PC-9 (cell line): ENCODE measurements around the gene CDH12. TPM values are rescaled to one million over a fixed set of nuclear protein-coding genes. Genes with fewer than 3 reads are reported as not detected.

Experiments used
- BruUV-seq: library from RNA; stranded (reverse); fragments of 400-500 nt; replicated peaks from 2 replicates; lab custom pipeline; 2021; lab: Mats Ljungman, UMichigan
- CTCF ChIA-PET: fragments of 300-600 bp; sonication (Branson Sonifier 250); formaldehyde crosslinking; loops from one replicate; lab custom pipeline; 2022; ENCODE audit warnings: antibody characterized with exemption; lab: Charles Lee
- POLR2A ChIA-PET: fragments of 300-600 bp; sonication (Branson Sonifier 250); formaldehyde crosslinking; loops from one replicate; lab custom pipeline; 2022; ENCODE audit warnings: antibody characterized with exemption; ENCODE audit not compliant: unreplicated experiment; lab: Charles Lee
- DNase-seq, 2 experiments: peaks; one replicate each; pipeline versions ENCODE4 v3.0.0 to v3.0.0-alpha.2; 2015 to 2022; ENCODE audit warnings: mixed read lengths in 1 of 2
- H2AFZ ChIP-seq: fragments of 200-600 bp; sonication (generic); 2 replicates; pipeline ENCODE4 v1.8.1; 2017; ENCODE audit warnings: antibody characterized with exemption
- H3F3A ChIP-seq: fragments of 200-600 bp; sonication (generic); 2 replicates; pipeline ENCODE4 v1.8.1; 2017; ENCODE audit warnings: antibody characterized with exemption, mild to moderate bottlenecking, low read depth; ENCODE audit not compliant: insufficient read depth
- H3K27ac ChIP-seq: fragments of 200-600 bp; sonication (generic); 2 replicates; pipeline ENCODE4 v1.6.1; 2016; ENCODE audit warnings: mixed run types
- H3K27me3 ChIP-seq: fragments of 200-600 bp; sonication (generic); 2 replicates; pipeline ENCODE4 v1.6.1; 2016; ENCODE audit warnings: low read depth, mixed run types; ENCODE audit not compliant: insufficient read depth
- H3K36me3 ChIP-seq: fragments of 200-600 bp; sonication (generic); 2 replicates; pipeline ENCODE4 v1.6.1; 2016; ENCODE audit warnings: low read depth, mixed run types
- H3K4me1 ChIP-seq: fragments of 200-600 bp; sonication (generic); replicated peaks from 2 replicates; pipeline ENCODE4 v1.6.1; 2016; ENCODE audit warnings: mixed run types; ENCODE audit not compliant: insufficient read depth
- H3K4me2 ChIP-seq: fragments of 200-600 bp; sonication (generic); 2 replicates; pipeline ENCODE4 v1.6.1; 2017; ENCODE audit warnings: mixed run types
- H3K4me3 ChIP-seq: fragments of 200-600 bp; sonication (generic); 2 replicates; pipeline ENCODE4 v1.6.1; 2016; ENCODE audit warnings: mixed run types
- H3K79me2 ChIP-seq: fragments of 200-600 bp; sonication (generic); 2 replicates; pipeline ENCODE4 v1.6.1; 2017; ENCODE audit warnings: low read depth, mixed run types
- H3K9me2 ChIP-seq: fragments of 200-600 bp; sonication (generic); 2 replicates; pipeline ENCODE4 v1.8.1; 2017; ENCODE audit warnings: mild to moderate bottlenecking; ENCODE audit not compliant: insufficient read depth
- H3K9me3 ChIP-seq: fragments of 200-600 bp; sonication (generic); 2 replicates; pipeline ENCODE4 v1.8.1; 2016; ENCODE audit warnings: low read depth; ENCODE audit not compliant: insufficient read depth
- H4K20me1 ChIP-seq: fragments of 200-600 bp; sonication (generic); 2 replicates; pipeline ENCODE4 v1.8.1; 2017; ENCODE audit not compliant: insufficient read depth
- CTCF ChIP-seq: fragments of 200-600 bp; sonication (generic); conservative IDR thresholded peaks from 2 replicates; pipeline ENCODE4 v1.6.1; 2017; ENCODE audit warnings: mixed run types, antibody characterized with exemption, mild to moderate bottlenecking, moderate library complexity
- EZH2 ChIP-seq: fragments of 200-600 bp; sonication (generic); IDR thresholded peaks from 2 replicates; pipeline ENCODE4 v1.8.0; 2017; ENCODE audit warnings: antibody characterized with exemption, low read depth
- intact Hi-C: fragments of 100-400 bp; cut with micrococcal nuclease; formaldehyde crosslinking; loops from one replicate; pipeline ENCODE4 v1.10.0; 2022; ENCODE audit not compliant: unreplicated experiment
- total RNA-seq: library from RNA; stranded (reverse); gene quantifications from 2 replicates; pipeline ENCODE4 v1.2.3, GENCODE V29; 2021

Gene CDH12
- total RNA-seq, 1 experiment from 2014 or later = not detected

- ChIA-PET POLR2A (no interaction called here), CTCF (no interaction called here)
- no TSS peak for BruUV-seq
- H3K27ac ChIP-seq = no peak overlapping the region
- no peaks in the 10 kb centered on the region for H3K79me2 ChIP-seq
- H3K36me3 ChIP-seq = no peaks in the 10 kb centered on the region
- H2AFZ ChIP-seq = no peak overlapping the region
- H3K9me2 ChIP-seq = peaks cover 7% of the 10 kb centered on the region
- intact Hi-C loops = no loop called here
- TF ChIP-seq EZH2 (no peak), CTCF (no peak)
- H4K20me1 ChIP-seq = no peaks in the 10 kb centered on the region
- H3K27me3 ChIP-seq = no peaks in the 10 kb centered on the region
- H3K4me1 ChIP-seq = no peaks in the 10 kb centered on the region
- H3F3A ChIP-seq = peaks cover 3% of the 10 kb centered on the region; the same call in 1 of the 2 replicates
- no peaks in the 10 kb centered on the region for H3K9me3 ChIP-seq
- no peak for DNase-seq
- H3K4me2 ChIP-seq = no peak overlapping the region
- H3K4me3 ChIP-seq = no peak overlapping the region
These were observed 1143.4 kb downstream of the CDH12 start for GRCh38 chr5:21709770-21710169.

GRCh38 chr5:21704974-21705668 lies 1148.0 kb downstream of the CDH12 start:
- Histone ChIP-seq H3K27me3 (no peaks in the 10 kb centered on the region), H3K4me2 (no peak overlapping the region), H4K20me1 (no peaks in the 10 kb centered on the region), H3K9me2 (peaks cover 13% of the 10 kb centered on the region), H3K36me3 (no peaks in the 10 kb centered on the region), H3K9me3 (no peaks in the 10 kb centered on the region), H3F3A (peaks cover 3% of the 10 kb centered on the region; the same call in 1 of the 2 replicates), H2AFZ (no peak overlapping the region), H3K79me2 (no peaks in the 10 kb centered on the region), H3K4me3 (no peak overlapping the region), H3K4me1 (no peaks in the 10 kb centered on the region), H3K27ac (no peak overlapping the region)
- ChIA-PET CTCF (no interaction called here), POLR2A (interaction anchor here (0.6 kb wide), 1 partner anchor 858 kb away, joined by 4 read pairs; no protein-coding TSS in a partner anchor)
- TF ChIP-seq CTCF (no peak), EZH2 (no peak)
- intact Hi-C loops = loop anchor here (5.0 kb wide), 1 partner anchor 83 kb away; no protein-coding TSS in a partner anchor
- BruUV-seq = no TSS peak
- no peak for DNase-seq

- no peak overlapping the region for H2AFZ ChIP-seq
- H3F3A ChIP-seq = no peaks in the 10 kb centered on the region
- H3K27me3 ChIP-seq = no peaks in the 10 kb centered on the region
- ChIA-PET POLR2A (interaction anchor here (0.6 kb wide), 1 partner anchor 242 kb away, joined by 4 read pairs; no protein-coding TSS in a partner anchor), CTCF (no interaction called here)
- H3K36me3 ChIP-seq = no peaks in the 10 kb centered on the region
- 0 out of 2 replicates have a peak, but pooled peaks cover 6% of the 10 kb centered on the region for H3K9me2 ChIP-seq
- TF ChIP-seq EZH2 (no peak), CTCF (no peak)
- no peak overlapping the region for H3K27ac ChIP-seq
- intact Hi-C loops = loop anchor here (5.0 kb wide), 1 partner anchor 79 kb away; no protein-coding TSS in a partner anchor
- DNase-seq = no peak
- H3K4me1 ChIP-seq = no peaks in the 10 kb centered on the region
- no peaks in the 10 kb centered on the region for H3K79me2 ChIP-seq
- no peak overlapping the region for H3K4me3 ChIP-seq
- no peaks in the 10 kb centered on the region for H3K9me3 ChIP-seq
- BruUV-seq = no TSS peak
- no peaks in the 10 kb centered on the region for H4K20me1 ChIP-seq
- H3K4me2 ChIP-seq = no peak overlapping the region
These were observed 1151.8 kb downstream of the CDH12 start for GRCh38 chr5:21701317-21701716.
